Astrocyte of the hippocampus (primary cell): Measurements from ENCODE around the gene GDF2.

ENCODE experiments used
- DNase-seq: peaks from one replicate; pipeline ENCODE4 v3.0.0; 2011; ENCODE audit warnings: low read depth, low spot score

Gene GDF2

DNA sequence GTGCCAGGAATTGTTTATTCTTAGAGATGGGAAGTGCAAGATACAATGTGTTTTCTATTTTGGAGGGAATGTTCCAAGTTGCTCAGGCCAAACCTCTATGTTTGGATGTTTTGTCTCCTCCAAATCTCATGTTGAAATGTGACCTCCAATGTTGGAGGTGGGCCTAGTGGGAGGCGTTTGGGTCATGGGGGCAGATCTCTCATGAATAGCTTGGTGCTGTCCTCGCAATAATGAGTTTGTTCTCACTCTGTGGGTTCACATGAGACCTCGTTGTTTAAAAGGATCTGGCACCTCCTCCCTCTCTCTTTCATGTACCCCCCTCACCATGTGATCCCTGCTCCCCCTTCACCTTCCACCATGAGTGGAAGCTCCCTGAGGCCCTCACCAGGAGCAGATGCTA, 30.6 kb upstream of the GDF2 start:
- no peak for DNase-seq

DNA sequence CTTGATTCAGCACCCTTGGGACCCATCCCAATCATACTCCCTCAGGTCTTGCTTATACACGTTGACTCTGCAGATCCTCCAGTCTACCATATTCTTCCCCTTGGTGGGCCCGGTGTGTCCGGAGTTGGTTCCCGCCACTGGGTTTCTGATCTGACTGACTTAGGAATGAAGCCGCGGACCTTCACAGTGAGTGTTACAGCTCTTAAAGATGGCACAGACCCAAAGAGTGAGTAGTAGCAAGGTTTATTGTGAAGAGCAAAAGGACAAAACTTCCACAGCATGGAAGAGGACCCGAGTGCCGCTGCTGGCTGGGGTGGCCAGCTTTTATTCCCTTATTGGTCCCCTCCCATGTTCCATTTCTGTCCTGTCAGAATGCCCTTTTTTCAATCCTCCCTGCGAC, 28.2 kb upstream of the GDF2 start:
- DNase-seq, result no peak

DNA sequence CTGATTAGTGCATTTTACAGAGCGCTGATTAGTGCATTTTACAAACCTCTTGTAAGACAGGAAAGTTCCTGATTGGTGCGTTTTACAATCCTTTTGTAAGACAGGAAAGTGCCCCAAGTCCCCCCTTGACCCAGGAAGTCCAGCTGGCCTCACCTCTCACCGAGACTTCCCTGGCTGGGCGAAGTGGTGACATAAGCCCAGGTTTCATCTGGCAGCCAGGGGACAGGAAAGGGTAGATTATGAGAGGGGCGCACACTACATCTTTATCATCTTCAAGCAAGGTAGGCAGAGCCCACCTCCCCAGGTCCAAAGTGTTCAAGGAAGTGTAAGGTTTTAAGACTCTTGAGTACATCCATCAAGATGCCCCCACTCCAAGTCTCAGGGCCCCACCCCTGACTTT, 27.8 kb upstream of the GDF2 start:
- no peak for DNase-seq

DNA sequence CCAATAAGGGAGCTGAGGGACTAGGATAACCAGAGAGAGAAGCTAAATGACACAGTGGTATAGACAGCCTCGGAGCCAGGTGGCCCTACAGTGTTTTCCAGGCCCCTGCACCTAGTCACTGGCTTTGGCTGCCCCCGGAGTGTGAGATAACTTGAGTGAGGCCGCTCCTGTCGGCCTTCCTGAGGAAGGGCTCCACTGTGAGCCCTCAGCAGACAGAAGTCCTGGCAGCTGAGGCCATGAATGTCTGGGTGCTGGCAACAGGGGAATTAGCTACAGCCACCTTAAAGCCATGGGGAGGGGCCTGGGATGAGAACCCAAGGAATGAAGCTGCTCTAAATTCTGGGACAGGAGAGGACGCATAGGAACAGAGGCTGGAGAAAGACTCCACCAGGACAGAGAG, 26.8 kb upstream of the GDF2 start:
- no peak for DNase-seq

DNA sequence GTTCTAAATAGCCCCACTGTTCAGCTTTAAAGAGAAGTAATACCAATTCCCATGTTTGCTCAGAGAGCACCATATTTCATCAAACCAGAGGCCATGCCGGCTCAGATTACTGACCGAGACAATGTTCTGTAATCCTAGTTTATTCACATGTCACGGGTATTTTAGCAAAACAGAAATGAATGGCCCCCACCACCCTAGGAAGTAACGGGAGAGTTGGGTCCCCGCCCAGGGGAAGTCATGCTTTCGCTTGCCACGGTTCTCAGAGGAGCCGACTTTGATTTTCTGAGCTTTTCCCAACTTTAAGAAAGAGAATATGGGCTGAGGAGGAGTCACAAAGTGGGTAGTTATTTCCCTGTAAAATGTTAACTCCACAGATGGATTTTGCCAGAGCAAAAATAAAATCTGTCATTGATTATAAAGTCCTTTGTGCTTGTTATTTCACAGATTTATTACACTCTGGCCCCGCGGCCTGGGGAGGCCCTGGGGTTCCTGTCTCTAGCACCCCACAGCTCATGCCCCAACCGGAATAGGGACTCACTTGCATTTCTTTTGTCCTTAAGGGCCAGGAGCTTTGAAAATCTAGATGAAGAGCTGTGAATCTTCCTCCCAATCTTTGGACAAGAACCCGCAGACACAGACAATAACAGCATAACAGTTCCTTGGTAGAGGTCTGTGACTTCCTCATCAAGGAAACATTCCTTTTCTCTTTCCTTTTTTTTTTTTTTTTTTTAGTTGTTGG, 25.9 kb upstream of the GDF2 start:
- DNase-seq, result no peak

DNA sequence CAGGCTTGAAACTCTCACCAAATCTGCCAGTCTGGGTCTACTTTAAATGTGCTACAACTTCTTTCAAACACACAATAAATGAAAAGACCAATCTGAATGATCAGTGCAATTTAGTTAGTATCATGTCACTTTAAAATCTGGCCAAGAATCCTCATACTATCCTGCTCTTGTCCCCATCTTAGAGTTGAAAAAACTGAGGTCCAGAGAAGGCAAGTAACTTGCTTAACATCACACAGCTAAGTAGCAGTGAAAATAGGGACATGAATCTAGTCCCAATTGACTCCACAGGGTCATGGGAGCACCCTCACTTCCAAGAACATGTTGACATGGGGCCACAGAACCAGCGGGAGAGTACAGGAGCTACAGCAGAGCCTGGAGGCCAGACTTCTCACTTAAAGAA, 25.3 kb upstream of the GDF2 start:
- DNase-seq, result no peak

DNA sequence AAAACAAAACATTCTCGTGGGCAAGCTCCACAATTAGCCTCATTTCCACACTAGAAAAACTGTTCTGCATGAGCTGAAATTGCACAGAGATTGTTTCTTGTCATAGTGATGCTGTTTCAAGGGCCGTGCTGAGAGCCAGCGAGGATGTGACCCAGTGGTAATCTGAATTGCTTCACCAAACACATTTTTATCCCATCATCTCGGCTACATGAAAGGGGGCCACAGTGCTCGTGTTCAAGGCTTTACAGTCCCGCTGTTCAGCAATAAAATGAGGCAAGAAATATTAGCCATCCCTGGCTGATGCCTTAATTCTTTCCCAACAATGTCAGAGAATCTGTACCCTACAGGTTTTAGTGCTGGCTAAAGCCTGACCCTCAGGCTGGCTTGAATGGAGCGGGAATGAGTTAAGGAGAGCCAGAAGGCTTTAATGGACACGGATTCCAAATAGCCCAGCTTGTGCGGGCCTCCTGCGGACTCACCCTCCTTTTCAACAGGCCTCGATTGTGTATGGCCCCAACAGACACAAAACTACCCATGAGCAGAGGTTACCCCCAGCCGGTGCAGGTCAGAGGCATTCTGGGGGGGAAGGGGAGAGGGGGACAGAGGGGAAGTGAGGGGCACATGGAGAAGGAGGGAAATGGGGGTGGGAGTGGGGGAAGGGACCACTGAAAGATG, 24.3 kb upstream of the GDF2 start:
- DNase-seq, result no peak

DNA sequence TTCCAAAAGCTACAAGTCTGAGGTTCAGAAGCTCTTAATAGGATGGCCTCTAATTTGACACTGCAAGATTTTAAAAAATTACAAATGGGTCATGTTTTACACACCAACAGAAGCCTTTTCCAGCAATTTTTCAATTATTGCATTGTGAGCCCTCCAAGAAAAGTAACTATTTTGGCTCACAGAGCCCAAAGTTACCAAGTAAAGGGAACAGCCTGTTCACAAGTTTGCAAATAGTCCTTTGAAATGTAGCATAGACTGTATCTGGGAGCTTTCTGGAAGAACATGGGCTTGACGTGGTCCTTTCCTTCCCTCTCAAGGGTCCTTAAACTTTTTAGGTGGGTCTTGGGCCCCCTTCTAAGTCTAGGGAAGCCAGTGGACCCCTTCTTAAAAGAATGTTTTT, 23.5 kb upstream of the GDF2 start:
- DNase-seq, result no peak

DNA sequence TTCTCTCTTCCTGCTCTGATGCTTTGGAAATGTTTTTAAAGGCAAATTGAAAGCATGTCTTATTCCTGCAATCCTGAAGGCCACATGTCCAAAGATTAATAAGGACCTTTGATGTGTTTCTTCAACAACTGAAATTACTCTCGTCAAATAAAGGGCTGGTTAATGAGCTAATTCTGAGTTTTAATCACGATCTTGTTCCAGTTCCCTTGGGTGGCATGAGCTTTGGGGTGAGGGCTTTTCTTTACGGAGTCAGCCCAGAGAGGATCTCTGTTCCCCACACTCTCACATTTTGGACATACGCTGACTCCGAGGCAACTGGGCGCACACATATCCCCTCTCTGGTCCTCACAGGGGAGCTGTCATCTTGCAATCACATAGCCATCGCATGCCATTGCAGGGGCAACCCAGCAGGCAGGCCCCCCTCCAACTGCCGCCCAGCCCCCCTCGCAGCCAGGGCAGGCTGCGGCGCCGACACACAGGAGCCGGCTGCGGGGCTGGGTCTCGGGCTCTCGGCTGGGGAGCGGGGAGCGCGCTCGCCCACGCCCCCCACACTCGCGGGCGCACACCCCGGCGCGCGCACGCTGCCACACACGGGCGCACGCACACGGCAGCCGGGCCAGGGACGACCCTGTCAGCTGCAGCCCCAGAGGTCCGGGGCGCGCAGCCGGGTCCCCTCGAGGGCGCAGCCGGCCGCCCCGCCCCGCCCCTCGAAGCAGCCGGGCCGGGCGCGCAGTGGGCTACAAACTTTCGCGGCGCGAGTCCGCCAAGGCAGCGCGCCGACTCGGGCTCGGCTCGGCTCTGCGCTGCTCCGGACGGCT, 22.4 kb upstream of the GDF2 start, which contains the start of gene GDF10:
Gene GDF10 (plus strand): TSS at position 587 of the 818 bp plus-strand sequence. CDS start 455 bp downstream, outside the sequence.
- peak; percentile 17 for DNase-seq

DNA sequence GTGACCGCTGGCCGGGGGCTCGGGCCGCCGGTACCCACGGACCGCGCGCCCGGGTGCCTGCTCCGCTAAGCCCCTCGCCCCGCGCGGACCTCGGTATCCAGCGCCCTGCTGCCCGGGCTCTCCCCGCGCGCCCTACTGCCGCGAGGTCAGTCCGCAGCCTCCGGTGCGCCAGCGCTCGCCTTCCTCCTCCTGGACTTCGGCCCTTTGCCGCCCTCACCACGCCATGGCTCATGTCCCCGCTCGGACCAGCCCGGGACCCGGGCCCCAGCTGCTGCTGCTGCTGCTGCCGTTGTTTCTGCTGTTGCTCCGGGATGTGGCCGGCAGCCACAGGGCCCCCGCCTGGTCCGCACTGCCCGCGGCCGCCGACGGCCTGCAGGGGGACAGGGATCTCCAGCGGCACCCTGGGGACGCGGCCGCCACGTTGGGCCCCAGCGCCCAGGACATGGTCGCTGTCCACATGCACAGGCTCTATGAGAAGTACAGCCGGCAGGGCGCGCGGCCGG, 21.8 kb upstream of the GDF2 start:
- peak; percentile 50 for DNase-seq

DNA sequence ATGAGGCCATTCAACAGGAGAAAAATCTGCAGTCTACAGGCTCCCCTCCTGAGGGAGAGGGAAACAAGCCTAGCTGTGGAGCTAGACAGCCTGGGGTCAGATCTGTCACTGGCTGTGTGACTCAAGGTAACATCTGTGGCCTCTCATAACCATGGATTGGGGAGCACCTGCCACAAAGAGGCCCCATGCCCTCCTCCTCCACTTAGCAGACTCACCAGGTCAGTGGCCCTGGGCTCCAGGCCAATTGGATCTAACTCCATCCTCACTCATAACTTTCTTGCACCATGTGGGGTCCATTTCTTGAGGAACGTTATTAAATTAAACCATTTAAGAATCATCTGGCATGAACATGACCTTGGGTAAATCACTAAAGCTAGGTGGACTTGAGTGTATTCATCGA, 20.4 kb upstream of the GDF2 start:
- DNase-seq, result no peak

DNA sequence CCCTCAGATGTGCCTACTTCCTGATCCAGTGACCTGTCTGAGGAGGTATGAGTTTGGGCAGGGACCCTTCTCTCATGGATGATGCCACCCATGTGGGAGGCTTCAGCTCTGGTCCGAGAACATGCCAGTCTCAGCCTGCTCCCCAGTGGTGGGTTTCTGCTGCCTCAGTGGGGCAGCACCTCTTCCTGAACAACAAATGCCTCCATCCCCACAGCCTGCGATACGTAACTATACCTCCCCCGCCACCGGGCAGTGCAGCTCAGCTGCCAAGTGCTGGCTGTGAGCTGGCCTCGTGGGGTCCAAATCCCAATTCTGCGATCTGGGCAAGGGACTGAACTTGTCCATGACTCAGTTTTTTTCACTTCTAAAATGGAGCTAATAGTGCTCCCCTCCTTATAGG, 19.1 kb upstream of the GDF2 start:
- no peak for DNase-seq

DNA sequence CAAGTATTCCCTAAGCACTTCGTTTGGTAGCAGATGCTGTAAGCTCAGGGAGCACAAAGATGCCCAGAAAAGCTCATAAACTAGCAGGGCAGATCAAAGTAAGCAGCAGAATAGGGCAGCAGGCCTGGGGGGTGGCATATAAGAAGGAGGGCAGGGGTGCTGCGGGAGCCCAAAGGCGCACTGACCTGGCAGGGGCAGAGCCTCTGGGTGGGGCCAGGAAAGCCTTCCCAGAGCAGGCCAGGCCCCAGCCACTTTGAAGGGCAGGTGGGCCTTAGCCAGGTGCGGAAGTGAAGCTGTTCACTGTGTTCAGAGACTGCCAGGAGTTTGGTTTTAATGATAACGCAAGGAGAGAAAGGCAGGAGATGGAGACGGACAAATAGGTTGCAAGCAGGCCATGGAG, 18.4 kb upstream of the GDF2 start:
- no peak for DNase-seq

DNA sequence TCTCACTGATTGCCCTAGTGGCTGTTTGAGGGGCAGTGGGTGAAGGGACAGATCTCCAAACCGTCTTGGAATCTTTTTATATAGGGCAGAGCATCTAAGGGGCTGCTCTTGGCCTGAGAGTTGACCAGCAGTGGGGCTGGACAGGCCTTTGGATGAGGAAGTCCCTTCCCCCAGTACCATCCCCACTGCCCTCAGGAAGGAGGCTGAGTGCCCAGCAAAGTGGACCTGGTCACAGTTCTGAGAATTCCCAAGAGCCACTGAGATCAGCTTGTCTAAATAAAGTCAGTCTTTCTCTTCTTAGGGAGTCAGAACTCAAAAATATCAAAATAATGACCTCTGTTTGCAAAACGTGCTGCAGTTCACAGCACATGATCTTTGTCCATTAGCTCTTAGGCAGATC, 16.7 kb upstream of the GDF2 start:
- DNase-seq, result no peak

DNA sequence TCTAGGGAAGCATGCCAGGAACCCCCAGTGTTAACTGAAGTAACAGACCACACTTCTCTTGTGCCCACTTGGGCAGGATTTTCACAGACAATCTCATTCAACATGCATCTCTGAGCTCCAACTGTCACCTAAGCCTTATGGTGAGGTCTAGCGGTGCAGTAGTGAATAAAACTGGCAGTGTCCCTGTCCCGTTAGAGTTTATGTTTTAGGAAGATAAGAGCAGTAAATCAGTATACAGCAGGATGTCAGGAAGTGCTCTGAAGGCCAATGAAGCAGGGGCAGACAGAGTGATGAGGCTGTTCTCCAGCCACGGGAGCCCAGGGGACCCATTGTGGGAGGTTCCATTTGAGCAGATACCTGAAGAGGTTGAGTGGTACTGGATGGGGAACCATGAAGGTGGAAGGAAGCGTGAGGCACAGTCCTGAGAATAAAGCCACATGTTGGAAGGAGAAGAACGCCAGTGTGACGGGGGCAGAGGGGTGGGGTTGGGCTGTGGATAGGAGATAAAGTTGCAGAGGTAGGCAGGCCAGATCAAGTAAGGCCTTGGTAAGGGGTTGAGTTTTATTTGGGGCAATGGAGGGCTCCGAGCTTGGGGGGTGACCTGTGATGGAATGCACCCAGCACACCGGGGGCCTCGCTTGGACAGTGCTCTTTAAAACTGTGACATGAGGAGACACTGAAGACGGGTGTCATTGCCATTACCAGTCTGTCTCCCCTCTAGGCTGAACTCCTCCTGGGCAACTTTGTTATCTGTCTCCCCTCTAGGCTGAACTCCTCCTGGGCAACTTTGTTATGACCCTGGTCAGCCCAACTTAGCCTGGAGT, 15.7 kb upstream of the GDF2 start:
- no peak for DNase-seq

DNA sequence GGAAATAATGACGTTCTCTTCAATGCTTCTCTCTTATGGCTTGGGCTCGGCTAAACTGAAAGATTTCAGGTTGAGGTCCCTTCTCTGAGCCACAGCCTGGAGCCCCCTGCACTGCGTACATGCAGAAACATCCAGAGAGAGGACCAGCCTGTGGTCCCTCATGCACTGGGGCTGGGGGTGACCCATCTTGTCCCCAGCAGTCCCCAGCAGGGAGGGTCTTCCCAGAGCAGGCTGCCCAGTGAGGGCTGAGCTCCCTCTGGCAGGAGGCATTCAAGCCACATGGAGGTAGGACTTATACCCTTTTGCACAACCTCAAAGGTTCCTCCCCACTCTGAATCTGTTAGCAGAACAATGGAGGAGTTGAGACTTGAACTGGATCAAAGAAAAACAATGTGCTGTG, 14.9 kb upstream of the GDF2 start:
- DNase-seq, result no peak

DNA sequence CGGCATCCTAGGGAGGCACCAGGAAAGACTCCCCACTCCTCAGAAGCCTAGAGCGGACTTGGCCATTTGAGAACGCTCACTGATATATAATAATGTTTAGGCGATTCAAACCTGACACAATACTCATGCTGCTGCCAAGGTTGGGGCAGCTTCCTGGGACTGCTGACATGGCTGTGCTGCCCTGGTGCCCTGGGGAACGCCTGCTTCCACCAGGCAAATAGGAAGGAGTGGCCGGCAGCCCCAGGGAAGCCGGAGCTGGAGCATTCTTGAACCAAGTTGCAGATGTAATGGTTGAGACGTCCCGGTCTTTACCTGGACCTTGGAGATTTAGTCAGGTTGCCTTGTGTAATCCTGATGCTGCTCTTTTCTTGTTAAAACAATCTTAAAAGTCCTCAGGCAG, 13.5 kb upstream of the GDF2 start:
- no peak for DNase-seq

DNA sequence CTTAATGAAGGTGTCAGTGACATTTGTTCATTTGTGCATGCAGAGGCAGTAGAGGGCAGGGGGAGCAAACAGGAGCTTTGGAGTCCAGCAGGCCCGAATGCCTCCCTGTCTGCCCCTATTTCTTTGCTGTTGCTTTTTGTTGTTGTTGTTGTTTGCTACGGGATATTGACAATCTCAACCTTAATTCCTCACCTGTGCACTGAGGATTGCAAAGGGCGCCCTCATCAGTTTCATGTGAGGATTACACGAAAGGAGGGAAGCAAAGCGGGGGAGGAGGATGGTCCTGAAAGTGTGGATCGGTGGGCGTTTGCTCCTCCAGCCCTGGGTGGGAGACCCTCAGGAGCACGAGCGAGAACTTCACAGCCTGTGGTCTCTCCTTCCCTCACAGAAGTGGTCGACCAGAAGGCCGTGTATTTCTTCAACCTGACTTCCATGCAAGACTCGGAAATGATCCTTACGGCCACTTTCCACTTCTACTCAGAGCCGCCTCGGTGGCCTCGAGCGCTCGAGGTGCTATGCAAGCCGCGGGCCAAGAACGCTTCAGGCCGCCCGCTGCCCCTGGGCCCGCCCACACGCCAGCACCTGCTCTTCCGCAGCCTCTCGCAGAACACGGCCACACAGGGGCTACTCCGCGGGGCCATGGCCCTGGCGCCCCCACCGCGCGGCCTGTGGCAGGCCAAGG, 12.7 kb upstream of the GDF2 start:
- no peak for DNase-seq

DNA sequence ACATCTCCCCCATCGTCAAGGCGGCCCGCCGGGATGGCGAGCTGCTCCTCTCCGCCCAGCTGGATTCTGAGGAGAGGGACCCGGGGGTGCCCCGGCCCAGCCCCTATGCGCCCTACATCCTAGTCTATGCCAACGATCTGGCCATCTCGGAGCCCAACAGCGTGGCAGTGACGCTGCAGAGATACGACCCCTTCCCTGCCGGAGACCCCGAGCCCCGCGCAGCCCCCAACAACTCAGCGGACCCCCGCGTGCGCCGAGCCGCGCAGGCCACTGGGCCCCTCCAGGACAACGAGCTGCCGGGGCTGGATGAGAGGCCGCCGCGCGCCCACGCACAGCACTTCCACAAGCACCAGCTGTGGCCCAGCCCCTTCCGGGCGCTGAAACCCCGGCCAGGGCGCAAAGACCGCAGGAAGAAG, 12.2 kb upstream of the GDF2 start:
- no peak for DNase-seq

DNA sequence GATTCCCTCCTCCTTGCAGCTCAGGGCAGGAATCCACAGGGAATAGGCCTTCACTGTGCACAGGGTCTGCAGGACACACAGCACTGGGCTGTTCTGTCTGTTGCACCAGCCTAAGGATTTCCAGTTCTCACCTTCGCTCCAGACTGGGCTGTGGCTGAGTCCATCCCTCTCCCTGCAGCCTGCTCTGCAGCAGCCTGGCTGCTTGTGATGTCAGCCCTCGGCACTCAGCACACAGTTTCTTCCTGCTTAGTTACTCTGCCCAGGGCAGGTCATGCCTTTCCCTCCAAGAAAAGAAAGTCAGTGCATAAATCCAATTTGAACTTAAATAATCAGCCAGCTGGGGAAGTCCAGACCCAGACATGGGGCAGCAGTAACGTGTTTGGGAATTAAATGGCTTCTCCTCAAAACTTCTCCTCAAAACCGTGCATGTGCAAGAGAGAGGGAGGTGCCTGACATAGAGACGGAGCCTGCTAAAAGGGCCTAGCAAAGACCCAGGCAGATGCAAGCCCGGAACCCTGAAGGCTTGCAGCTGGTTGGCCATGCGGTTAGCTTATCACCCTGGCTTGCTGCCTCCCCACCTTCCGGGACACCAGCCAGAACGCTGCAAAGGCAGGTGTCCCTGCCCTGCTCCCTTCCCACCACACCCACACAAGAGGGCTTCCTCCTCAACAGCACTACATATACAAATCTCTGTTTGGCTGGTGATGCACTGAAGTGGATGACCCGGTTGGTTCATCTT, 10.9 kb upstream of the GDF2 start:
- no peak for DNase-seq
